Lung (tissue), 12 donors: ENCODE measurements around the gene PCIF1. TPM values are rescaled to one million over a fixed set of nuclear protein-coding genes. Genes with fewer than 3 reads are reported as not detected.
A peak's percentile ranks its signal among the peaks of the same experiment; 100 is the strongest.

Source experiments
- ATAC-seq: fragments of 200-7000 bp; cut with Tn5 transposase; one replicate; pipeline ENCODE4 v1.9.1; 2020; ENCODE audit warnings: moderate number of reproducible peaks; ENCODE audit not compliant: insufficient read depth, low FRiP score
- DNase-seq, 3 donors: peaks; one replicate each; pipeline ENCODE4 v3.0.0-alpha.2; 2013 to 2017
- H3K27ac ChIP-seq, 2 donors: one replicate each; pipeline ENCODE4 v1.5.1; 2013; ENCODE audit warnings: mild to moderate bottlenecking in 2 of 2, moderate library complexity in 2 of 2, control low read depth in 1 of 2, inconsistent platforms in 1 of 2, low read depth in 1 of 2, low read length in 1 of 2
- H3K27me3 ChIP-seq, 3 donors: one replicate each; pipeline ENCODE4 v1.5.1; 2013; ENCODE audit warnings: low read length in 2 of 3; ENCODE audit not compliant: control insufficient read depth in 3 of 3, insufficient read depth in 3 of 3
- H3K36me3 ChIP-seq, 4 donors: one replicate each; pipeline ENCODE4 v1.5.1; 2013; ENCODE audit warnings: low read length in 4 of 4, mild to moderate bottlenecking in 1 of 4, moderate library complexity in 1 of 4; ENCODE audit not compliant: control insufficient read depth in 4 of 4, insufficient read depth in 4 of 4
- H3K4me1 ChIP-seq, 5 donors: one replicate each; pipeline ENCODE4 v1.5.1; 2013; ENCODE audit warnings: low read length in 5 of 5, mild to moderate bottlenecking in 2 of 5, moderate library complexity in 1 of 5; ENCODE audit not compliant: control insufficient read depth in 5 of 5, insufficient read depth in 5 of 5
- H3K4me3 ChIP-seq: one replicate; pipeline ENCODE4 v1.5.1; 2013; ENCODE audit warnings: mild to moderate bottlenecking, control low read depth, moderate library complexity
- H3K9ac ChIP-seq, 2 donors: one replicate each; pipeline ENCODE4 v1.5.1; 2013; ENCODE audit warnings: low read length in 2 of 2, control low read depth in 1 of 2; ENCODE audit not compliant: insufficient read depth in 1 of 2
- H3K9me3 ChIP-seq, 4 donors: one replicate each; pipeline ENCODE4 v1.5.1; 2013; ENCODE audit warnings: low read length in 3 of 4, mild to moderate bottlenecking in 1 of 4, moderate library complexity in 1 of 4; ENCODE audit not compliant: control insufficient read depth in 4 of 4, insufficient read depth in 3 of 4
- WGBS, 2 donors: extraction: QIAGEN DNeasy Blood & Tissue Kit; methylation state at CpG; one replicate each; pipeline ENCODE4 v1.1.7; 2013; 5-methylcytosine and 5-hydroxymethylcytosine counted together
- polyA plus RNA-seq, 2 donors: library from polyadenylated mRNA; stranded (reverse); fragments of 200-250 nt; gene quantifications; one replicate each; pipeline ENCODE4 v1.2.1, GENCODE V29; 2013
- total RNA-seq, 2 donors: library from RNA; depleted of rRNA in 1 of 2; stranded (reverse); fragments of >200 nt in 1 of 2; gene quantifications; one replicate each; pipeline ENCODE4 v1.2.1, GENCODE V29; 2014 to 2021
- TF ChIP-seq, protein P1 (sequence below): IDR thresholded peaks from 2 replicates; pipeline ENCODE4 v1.5.1; 2012; ENCODE audit warnings: mild to moderate bottlenecking; ENCODE audit errors: control extremely low read depth, extremely low read depth
- donor health status: control.
- donor health status: control.
- donor health status: Bipolar disorder and iron deficiency.
- donor health status: healthy.
- donor health status: DM: yes; HTN: yes; CAD: no.

PCIF1 gene
- total and polyA plus RNA-seq, 4 donors = 27.7 to 48.1 (median 32.0) TPM

- TF ChIP-seq, protein P1, sequence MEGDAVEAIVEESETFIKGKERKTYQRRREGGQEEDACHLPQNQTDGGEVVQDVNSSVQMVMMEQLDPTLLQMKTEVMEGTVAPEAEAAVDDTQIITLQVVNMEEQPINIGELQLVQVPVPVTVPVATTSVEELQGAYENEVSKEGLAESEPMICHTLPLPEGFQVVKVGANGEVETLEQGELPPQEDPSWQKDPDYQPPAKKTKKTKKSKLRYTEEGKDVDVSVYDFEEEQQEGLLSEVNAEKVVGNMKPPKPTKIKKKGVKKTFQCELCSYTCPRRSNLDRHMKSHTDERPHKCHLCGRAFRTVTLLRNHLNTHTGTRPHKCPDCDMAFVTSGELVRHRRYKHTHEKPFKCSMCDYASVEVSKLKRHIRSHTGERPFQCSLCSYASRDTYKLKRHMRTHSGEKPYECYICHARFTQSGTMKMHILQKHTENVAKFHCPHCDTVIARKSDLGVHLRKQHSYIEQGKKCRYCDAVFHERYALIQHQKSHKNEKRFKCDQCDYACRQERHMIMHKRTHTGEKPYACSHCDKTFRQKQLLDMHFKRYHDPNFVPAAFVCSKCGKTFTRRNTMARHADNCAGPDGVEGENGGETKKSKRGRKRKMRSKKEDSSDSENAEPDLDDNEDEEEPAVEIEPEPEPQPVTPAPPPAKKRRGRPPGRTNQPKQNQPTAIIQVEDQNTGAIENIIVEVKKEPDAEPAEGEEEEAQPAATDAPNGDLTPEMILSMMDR = no peak
- Histone ChIP-seq H3K36me3 (peaks cover 5 to 28% (median 14%) of the 10 kb centered on the region in 4 donors), H3K4me1 (peaks cover 0 to 14% (median 10%) of the 10 kb centered on the region in 5 donors), H3K9me3 (no peaks in the 10 kb centered on the region), H3K4me3 (no peak overlapping the region), H3K27me3 (no peaks in the 10 kb centered on the region), H3K9ac (no peak overlapping the region), H3K27ac (no peak overlapping the region)
- DNase-seq = no peak
- ATAC-seq = no peak
- WGBS, 2 donors = 84 to 91% methylated on average over 3 of the region's 3 CpGs
These were observed 45.8 kb upstream of the PCIF1 start for GRCh38 chr20:45888681-45889080.

GRCh38 chr20:45890077-45890984 lies 44.2 kb upstream of the PCIF1 start:
- peak overlapping the region in 1 of 2 donors; percentile 46 for H3K9ac ChIP-seq
- no peaks in the 10 kb centered on the region for H3K9me3 ChIP-seq
- TF ChIP-seq, protein P1 = peak; percentile 41
- 1 to 2% methylated on average over 76 to 79 of the region's 79 CpGs for WGBS, 2 donors
- DNase-seq (peak; percentile 89 to 92 (median 91)), ATAC-seq (peak; percentile 48)
- H3K4me1 ChIP-seq = peaks cover 0 to 14% (median 10%) of the 10 kb centered on the region in 5 donors
- H3K27ac ChIP-seq = peak overlapping the region; percentile 75 to 94
- H3K4me3 ChIP-seq = peak overlapping the region; percentile 93
- H3K27me3 ChIP-seq = no peaks in the 10 kb centered on the region
- H3K36me3 ChIP-seq = peaks cover 0 to 40% (median 16%) of the 10 kb centered on the region in 4 donors

GRCh38 chr20:45890985-45891983 lies 43.2 kb upstream of the PCIF1 start, which contains the start of the genes CTSA and NEURL2:
CTSA (plus strand) TSS chr20:45891335; CDS start chr20:45891569, 234 bp downstream.
NEURL2 (minus strand) TSS chr20:45891208; CDS start chr20:45890991, 217 bp downstream.
- peak within 1 kb of the TSS; percentile 93 for H3K4me3 ChIP-seq
- H3K9me3 ChIP-seq = no peaks in the 10 kb centered on the region
- peaks cover 0 to 41% (median 17%) of the 10 kb centered on the region in 4 donors for H3K36me3 ChIP-seq
- WGBS, 2 donors = 1% methylated on average over 57 to 78 of the region's 78 CpGs
- H3K4me1 ChIP-seq = peaks cover 0 to 14% (median 10%) of the 10 kb centered on the region in 5 donors
- ATAC-seq (peak; percentile 78), DNase-seq (peak; percentile 91 to 95 (median 92))
- TF ChIP-seq, protein P1 = no peak
- peak within 1 kb of the TSS in 1 of 2 donors; percentile 46 for H3K9ac ChIP-seq
- no peaks in the 10 kb centered on the region for H3K27me3 ChIP-seq
- peak within 1 kb of the TSS; percentile 75 to 94 for H3K27ac ChIP-seq
